Astrocyte of the cerebellum (primary cell): Measurements from ENCODE around the gene COLEC12.

ENCODE experiments used
- DNase-seq: peaks from one replicate; pipeline ENCODE4 v3.0.0-alpha.2; 2011; ENCODE audit warnings: low read depth
- H3K4me3 ChIP-seq: 2 replicates; pipeline ENCODE4 v1.5.1; 2011; ENCODE audit warnings: mild to moderate bottlenecking, low read depth, low read length, moderate library complexity
- CTCF ChIP-seq: IDR thresholded peaks from 2 replicates; pipeline ENCODE4 v1.5.1; 2012; ENCODE audit warnings: low read length, low read depth, moderate library complexity, mild to moderate bottlenecking; ENCODE audit errors: missing control alignments
- in situ Hi-C: cut with HindIII; loops from 2 replicates; pipeline ENCODE4 v1.10.0; 2017; ENCODE audit warnings: low sequenced_read_pairs

The COLEC12 gene

GRCh38 chr18:350953-351572 is 149.4 kb downstream of the COLEC12 start:
- no peak for TF ChIP-seq CTCF
- H3K4me3 ChIP-seq: no peak overlapping the region
- DNase-seq: no peak
- in situ Hi-C loops: no loop called here

GRCh38 chr18:346600-346999 is 153.9 kb downstream of the COLEC12 start:
- no peak for DNase-seq
- H3K4me3 ChIP-seq: no peak overlapping the region
- in situ Hi-C loops: no loop called here
- no peak for TF ChIP-seq CTCF

GRCh38 chr18:341102-341501 is 159.4 kb downstream of the COLEC12 start:
- in situ Hi-C loops: no loop called here
- H3K4me3 ChIP-seq: no peak overlapping the region
- DNase-seq: no peak
- TF ChIP-seq CTCF: no peak

GRCh38 chr18:340044-340443 is 160.5 kb downstream of the COLEC12 start:
- in situ Hi-C loops: no loop called here
- no peak overlapping the region for H3K4me3 ChIP-seq
- DNase-seq: no peak
- TF ChIP-seq CTCF: no peak

DNA sequence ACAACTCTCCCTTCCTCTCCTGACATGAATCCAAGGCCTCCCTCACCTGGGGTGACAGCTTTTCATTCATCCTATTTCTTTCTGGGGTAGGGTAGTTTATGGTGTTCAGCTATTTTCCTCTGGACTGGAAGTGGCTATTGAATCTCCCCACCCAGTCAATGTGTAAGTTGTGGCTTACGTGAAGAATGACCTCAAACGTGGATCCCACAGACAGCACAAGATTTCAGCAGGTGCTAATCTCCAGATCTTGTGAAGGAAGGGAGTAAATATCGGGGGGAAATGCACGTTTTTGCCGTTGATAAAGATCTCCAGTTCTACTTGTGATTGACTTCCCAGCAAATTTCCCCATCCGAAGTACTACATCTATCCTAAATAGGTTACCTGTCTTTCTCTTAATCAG is 161.3 kb downstream of the COLEC12 start:
- in situ Hi-C loops: no loop called here
- no peak overlapping the region for H3K4me3 ChIP-seq
- no peak for DNase-seq
- no peak for TF ChIP-seq CTCF

- in situ Hi-C loops: no loop called here
- TF ChIP-seq CTCF: no peak
- H3K4me3 ChIP-seq: no peak overlapping the region
- DNase-seq: no peak
Observed at GRCh38 chr18:336713-337112, 163.8 kb downstream of the COLEC12 start.
